Measurements from ENCODE around the gene PATL1. TPM values are rescaled to one million over a fixed set of nuclear protein-coding genes. Genes with fewer than 3 reads are reported as not detected.

Gene PATL1
- total RNA-seq, 1 experiment from 2014 or later: 57.8 TPM

DNA sequence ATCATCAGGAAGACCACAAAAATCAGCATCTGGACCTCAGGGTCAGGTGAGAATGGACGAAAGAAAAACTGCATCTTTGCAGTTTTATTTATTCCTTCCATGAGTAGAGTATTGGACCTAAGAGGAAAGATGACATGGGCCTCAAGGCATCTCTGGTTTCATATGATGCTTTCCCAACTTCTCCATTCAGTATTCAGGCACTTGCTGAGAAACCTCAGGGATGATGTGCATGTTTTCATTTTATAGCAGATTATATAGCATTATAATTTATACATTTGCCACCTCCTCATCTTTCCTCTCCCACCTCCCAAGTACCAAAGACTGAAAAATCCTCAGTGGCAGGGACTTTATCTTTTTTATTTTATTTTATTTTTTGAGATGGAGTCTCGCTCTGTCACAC is 44.9 kb upstream of the PATL1 start, which contains the start of gene OR10V1:
Gene OR10V1 (minus strand): TSS at position 101 of the 400 bp plus-strand sequence. CDS start 0 bp downstream, at position 101.
- no peaks in the 10 kb centered on the region for H3K27me3 Mint-ChIP-seq (ENCODE audit: insufficient read depth, unreplicated experiment)
- no peaks in the 10 kb centered on the region for H3K36me3 Mint-ChIP-seq (ENCODE audit: insufficient read depth, unreplicated experiment)
- Histone ChIP-seq H3K4me3 (ENCODE audit: low read depth, low read length) (no peak within 1 kb of the TSS), H3K9me3 (peaks cover 21% of the 10 kb centered on the region), H3K4me1 (peaks cover 7% of the 10 kb centered on the region), H3K36me3 (ENCODE audit: control insufficient read depth, insufficient read depth, low read length) (no peaks in the 10 kb centered on the region), H3K27me3 (replicated peaks; ENCODE audit: control insufficient read depth, insufficient read depth, low read length) (no peaks in the 10 kb centered on the region)
- ChIA-PET POLR2A (no interaction called here), CTCF (no interaction called here)
- H3K27ac Mint-ChIP-seq (ENCODE audit: unreplicated experiment): no peak within 1 kb of the TSS
- intact Hi-C loops (cut with micrococcal nuclease; ENCODE audit: unreplicated experiment): no loop called here
- peaks cover 13% of the 10 kb centered on the region for H3K9me3 Mint-ChIP-seq (ENCODE audit: unreplicated experiment)
- no TSS peak for BruUV-seq (replicated peaks)
- no peak for DNase-seq
- no peak within 1 kb of the TSS for H3K4me3 Mint-ChIP-seq (ENCODE audit: unreplicated experiment)
- H3K4me1 Mint-ChIP-seq (ENCODE audit: low read depth, unreplicated experiment): peaks cover 8% of the 10 kb centered on the region
- TF ChIP-seq, protein P1, sequence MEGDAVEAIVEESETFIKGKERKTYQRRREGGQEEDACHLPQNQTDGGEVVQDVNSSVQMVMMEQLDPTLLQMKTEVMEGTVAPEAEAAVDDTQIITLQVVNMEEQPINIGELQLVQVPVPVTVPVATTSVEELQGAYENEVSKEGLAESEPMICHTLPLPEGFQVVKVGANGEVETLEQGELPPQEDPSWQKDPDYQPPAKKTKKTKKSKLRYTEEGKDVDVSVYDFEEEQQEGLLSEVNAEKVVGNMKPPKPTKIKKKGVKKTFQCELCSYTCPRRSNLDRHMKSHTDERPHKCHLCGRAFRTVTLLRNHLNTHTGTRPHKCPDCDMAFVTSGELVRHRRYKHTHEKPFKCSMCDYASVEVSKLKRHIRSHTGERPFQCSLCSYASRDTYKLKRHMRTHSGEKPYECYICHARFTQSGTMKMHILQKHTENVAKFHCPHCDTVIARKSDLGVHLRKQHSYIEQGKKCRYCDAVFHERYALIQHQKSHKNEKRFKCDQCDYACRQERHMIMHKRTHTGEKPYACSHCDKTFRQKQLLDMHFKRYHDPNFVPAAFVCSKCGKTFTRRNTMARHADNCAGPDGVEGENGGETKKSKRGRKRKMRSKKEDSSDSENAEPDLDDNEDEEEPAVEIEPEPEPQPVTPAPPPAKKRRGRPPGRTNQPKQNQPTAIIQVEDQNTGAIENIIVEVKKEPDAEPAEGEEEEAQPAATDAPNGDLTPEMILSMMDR (IDR thresholded peaks at IDR 0.05; ENCODE audit: insufficient read depth in 1 of 2, low read depth in 1 of 2, low read length in 1 of 2, severe bottlenecking in 1 of 2, unreplicated experiment in 1 of 2): no peak

GRCh38 chr11:59710136-59710847 is 41.5 kb upstream of the PATL1 start:
- no TSS peak for BruUV-seq (replicated peaks)
- intact Hi-C loops (cut with micrococcal nuclease; ENCODE audit: unreplicated experiment): no loop called here
- TF ChIP-seq, protein P1 (IDR thresholded peaks at IDR 0.05; ENCODE audit: insufficient read depth in 1 of 2, low read depth in 1 of 2, low read length in 1 of 2, severe bottlenecking in 1 of 2, unreplicated experiment in 1 of 2): no peak
- Mint-ChIP-seq H3K36me3 (ENCODE audit: insufficient read depth, unreplicated experiment) (peaks cover 14% of the 10 kb centered on the region), H3K27ac (ENCODE audit: unreplicated experiment) (no peak overlapping the region), H3K9me3 (ENCODE audit: unreplicated experiment) (peaks cover 20% of the 10 kb centered on the region), H3K27me3 (ENCODE audit: insufficient read depth, unreplicated experiment) (no peaks in the 10 kb centered on the region), H3K4me1 (ENCODE audit: low read depth, unreplicated experiment) (peaks cover 29% of the 10 kb centered on the region), H3K4me3 (ENCODE audit: unreplicated experiment) (no peak overlapping the region)
- no peak overlapping the region for H3K4me3 ChIP-seq (ENCODE audit: low read depth, low read length)
- H3K4me1 ChIP-seq: peaks cover 33% of the 10 kb centered on the region
- H3K9me3 ChIP-seq: peaks cover 44% of the 10 kb centered on the region
- ChIA-PET POLR2A (no interaction called here), CTCF (no interaction called here)
- H3K27me3 ChIP-seq (replicated peaks; ENCODE audit: control insufficient read depth, insufficient read depth, low read length): no peaks in the 10 kb centered on the region
- no peak for DNase-seq
- no peaks in the 10 kb centered on the region for H3K36me3 ChIP-seq (ENCODE audit: control insufficient read depth, insufficient read depth, low read length)

DNA sequence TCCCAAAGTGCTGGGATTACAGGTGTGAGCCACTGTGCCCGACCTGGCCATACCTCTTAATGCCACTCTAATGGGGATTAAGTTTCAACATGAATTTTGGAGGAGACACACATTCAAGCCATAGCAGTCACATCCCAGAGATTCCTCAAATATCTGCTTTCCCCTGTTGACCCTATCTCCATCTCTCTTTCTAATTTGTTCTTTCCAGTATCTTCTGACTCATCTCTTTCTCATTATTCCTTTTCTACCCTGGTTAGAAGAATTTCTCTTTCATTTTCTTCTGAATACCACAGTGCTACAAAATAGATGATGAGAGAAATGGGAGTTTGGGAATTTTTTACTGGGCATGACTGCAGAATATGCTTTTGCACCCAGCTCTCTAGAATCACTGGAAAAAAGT is 39.7 kb upstream of the PATL1 start:
- no TSS peak for BruUV-seq (replicated peaks)
- Mint-ChIP-seq H3K9me3 (ENCODE audit: unreplicated experiment) (peaks cover 32% of the 10 kb centered on the region), H3K4me3 (ENCODE audit: unreplicated experiment) (peak overlapping the region; percentile 19), H3K27me3 (ENCODE audit: insufficient read depth, unreplicated experiment) (no peaks in the 10 kb centered on the region), H3K4me1 (ENCODE audit: low read depth, unreplicated experiment) (peaks cover 30% of the 10 kb centered on the region), H3K27ac (ENCODE audit: unreplicated experiment) (peak overlapping the region; percentile 84), H3K36me3 (ENCODE audit: insufficient read depth, unreplicated experiment) (peaks cover 14% of the 10 kb centered on the region)
- CTCF ChIA-PET: no interaction called here
- H3K4me3 ChIP-seq (ENCODE audit: low read depth, low read length): no peak overlapping the region
- TF ChIP-seq, protein P1 (IDR thresholded peaks at IDR 0.05; ENCODE audit: insufficient read depth in 1 of 2, low read depth in 1 of 2, low read length in 1 of 2, severe bottlenecking in 1 of 2, unreplicated experiment in 1 of 2): no peak
- DNase-seq: no peak
- H3K27me3 ChIP-seq (replicated peaks; ENCODE audit: control insufficient read depth, insufficient read depth, low read length): no peaks in the 10 kb centered on the region
- peaks cover 49% of the 10 kb centered on the region for H3K4me1 ChIP-seq
- no peaks in the 10 kb centered on the region for H3K36me3 ChIP-seq (ENCODE audit: control insufficient read depth, insufficient read depth, low read length)
- POLR2A ChIA-PET: no interaction called here
- peaks cover 60% of the 10 kb centered on the region for H3K9me3 ChIP-seq
- intact Hi-C loops (cut with micrococcal nuclease; ENCODE audit: unreplicated experiment): no loop called here

All from Caco-2 (cell line).